Measurements from ENCODE around the gene VDR. TPM values are rescaled to one million over a fixed set of nuclear protein-coding genes. Genes with fewer than 3 reads are reported as not detected.
A peak's percentile ranks its signal among the peaks of the same experiment; 100 is the strongest.

The VDR gene
- total RNA-seq, 1 experiment from 2014 or later: 22.3 TPM

DNA sequence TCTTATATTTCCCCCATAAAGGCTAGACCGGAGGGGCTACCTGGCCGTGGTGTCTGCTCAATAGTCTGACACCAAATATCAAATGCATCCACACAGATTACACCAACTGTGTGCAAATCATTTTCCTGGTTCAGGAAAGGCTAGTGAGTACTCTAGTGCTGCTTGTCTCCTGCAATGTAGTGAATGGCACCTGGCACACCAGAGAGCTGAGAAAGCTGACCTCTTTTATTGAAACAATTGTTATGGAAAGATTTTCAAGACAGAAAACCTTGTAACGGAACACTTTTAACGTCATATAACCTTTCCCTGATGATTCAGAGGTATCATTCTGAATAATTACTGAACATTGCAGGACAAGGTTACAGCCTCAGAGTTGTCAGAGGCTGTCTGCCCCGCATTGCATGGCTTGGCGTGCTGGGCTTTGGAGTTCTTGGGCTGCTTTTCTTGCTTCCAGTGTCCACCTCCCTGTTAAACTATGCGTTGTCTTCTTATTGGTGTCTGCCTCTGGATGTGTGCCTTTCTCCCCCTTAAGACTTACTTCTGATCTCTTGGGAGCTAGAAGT lies 44.4 kb downstream of the VDR start:
- no TSS peak for BruUV-seq (replicated peaks)
- DNase-seq (ENCODE audit: unreplicated experiment): no peak
- Mint-ChIP-seq H3K4me3 (ENCODE audit: unreplicated experiment) (no peak overlapping the region), H3K36me3 (ENCODE audit: insufficient read depth, unreplicated experiment) (peaks cover 43% of the 10 kb centered on the region), H3K27me3 (ENCODE audit: insufficient read depth, unreplicated experiment) (no peaks in the 10 kb centered on the region), H3K27ac (ENCODE audit: low read depth, unreplicated experiment) (peak overlapping the region; percentile 40), H3K9me3 (ENCODE audit: unreplicated experiment) (no peaks in the 10 kb centered on the region), H3K4me1 (ENCODE audit: insufficient read depth, unreplicated experiment) (peaks cover 49% of the 10 kb centered on the region)
- CTCF ChIA-PET: interaction anchor here (0.6 to 2.4 kb wide), 5 partner anchors 10 to 89 kb away, joined by 3 to 9 read pairs (median 4); no protein-coding TSS in a partner anchor
- intact Hi-C loops (cut with micrococcal nuclease): loop anchor here (5.0 kb wide), 2 partner anchors 42 to 87 kb away; partner anchors contain the start of gene VDR
- POLR2A ChIA-PET: interaction anchor here (0.6 to 7.8 kb wide), 3 partner anchors 21 to 245 kb away, joined by 3 to 46 read pairs (median 5); partner anchors contain the start of genes SENP1 and VDR
- TF ChIP-seq CTCF (IDR thresholded peaks at IDR 0.05; ENCODE audit: unreplicated experiment): no peak

- peaks cover 38% of the 10 kb centered on the region for H3K4me1 Mint-ChIP-seq (ENCODE audit: insufficient read depth, unreplicated experiment)
- POLR2A ChIA-PET: interaction anchor here (0.6 to 1.7 kb wide), 8 partner anchors 31 to 106 kb away, joined by 3 to 8 read pairs (median 3); partner anchors contain the start of gene VDR
- peaks cover 50% of the 10 kb centered on the region for H3K36me3 Mint-ChIP-seq (ENCODE audit: insufficient read depth, unreplicated experiment)
- intact Hi-C loops (cut with micrococcal nuclease): no loop called here
- H3K9me3 Mint-ChIP-seq (ENCODE audit: unreplicated experiment): no peaks in the 10 kb centered on the region
- H3K4me3 Mint-ChIP-seq (ENCODE audit: unreplicated experiment): peak overlapping the region; percentile 16
- BruUV-seq (replicated peaks): no TSS peak
- CTCF ChIA-PET: interaction anchor here (0.6 to 1.6 kb wide), 11 partner anchors 13 to 91 kb away, joined by 3 to 6 read pairs (median 4); no protein-coding TSS in a partner anchor
- no peaks in the 10 kb centered on the region for H3K27me3 Mint-ChIP-seq (ENCODE audit: insufficient read depth, unreplicated experiment)
- TF ChIP-seq CTCF (IDR thresholded peaks at IDR 0.05; ENCODE audit: unreplicated experiment): no peak
- H3K27ac Mint-ChIP-seq (ENCODE audit: low read depth, unreplicated experiment): peak overlapping the region; percentile 44
- peak; percentile 93 for DNase-seq (ENCODE audit: unreplicated experiment)
Measured at GRCh38 chr12:47858511-47859266, 46.1 kb downstream of the VDR start.

- Mint-ChIP-seq H3K4me1 (ENCODE audit: insufficient read depth, unreplicated experiment) (peaks cover 33% of the 10 kb centered on the region), H3K27me3 (ENCODE audit: insufficient read depth, unreplicated experiment) (no peaks in the 10 kb centered on the region), H3K36me3 (ENCODE audit: insufficient read depth, unreplicated experiment) (peaks cover 67% of the 10 kb centered on the region), H3K9me3 (ENCODE audit: unreplicated experiment) (no peaks in the 10 kb centered on the region), H3K4me3 (ENCODE audit: unreplicated experiment) (no peak overlapping the region), H3K27ac (ENCODE audit: low read depth, unreplicated experiment) (no peak overlapping the region)
- ChIA-PET POLR2A (no interaction called here), CTCF (interaction anchor here (0.7 to 2.8 kb wide), 4 partner anchors 13 to 114 kb away, joined by 3 to 8 read pairs (median 6); partner anchors contain the start of gene VDR)
- no peak for TF ChIP-seq CTCF (IDR thresholded peaks at IDR 0.05; ENCODE audit: unreplicated experiment)
- intact Hi-C loops (cut with micrococcal nuclease): no loop called here
- no TSS peak for BruUV-seq (replicated peaks)
- DNase-seq (ENCODE audit: unreplicated experiment): no peak
Measured at GRCh38 chr12:47856721-47857575, 47.8 kb downstream of the VDR start.
